Activated CD8-positive, alpha-beta memory T cell treated with anti-CD3 and anti-CD28 coated beads, Interleukin-2, amount 50 U/mL, for 24 hours (primary cell): Measurements from ENCODE around the gene CLDN4.
"Not testable (repeated sequence)": the region's sequence is repeated elsewhere in the genome, so short reads cannot be mapped to it uniquely, and the experiment has no call there.

Source experiments
- DNase-seq: peaks from one replicate; pipeline ENCODE4 v3.0.0-alpha.2; 2020; ENCODE audit errors: extremely low read depth

The CLDN4 gene

DNA sequence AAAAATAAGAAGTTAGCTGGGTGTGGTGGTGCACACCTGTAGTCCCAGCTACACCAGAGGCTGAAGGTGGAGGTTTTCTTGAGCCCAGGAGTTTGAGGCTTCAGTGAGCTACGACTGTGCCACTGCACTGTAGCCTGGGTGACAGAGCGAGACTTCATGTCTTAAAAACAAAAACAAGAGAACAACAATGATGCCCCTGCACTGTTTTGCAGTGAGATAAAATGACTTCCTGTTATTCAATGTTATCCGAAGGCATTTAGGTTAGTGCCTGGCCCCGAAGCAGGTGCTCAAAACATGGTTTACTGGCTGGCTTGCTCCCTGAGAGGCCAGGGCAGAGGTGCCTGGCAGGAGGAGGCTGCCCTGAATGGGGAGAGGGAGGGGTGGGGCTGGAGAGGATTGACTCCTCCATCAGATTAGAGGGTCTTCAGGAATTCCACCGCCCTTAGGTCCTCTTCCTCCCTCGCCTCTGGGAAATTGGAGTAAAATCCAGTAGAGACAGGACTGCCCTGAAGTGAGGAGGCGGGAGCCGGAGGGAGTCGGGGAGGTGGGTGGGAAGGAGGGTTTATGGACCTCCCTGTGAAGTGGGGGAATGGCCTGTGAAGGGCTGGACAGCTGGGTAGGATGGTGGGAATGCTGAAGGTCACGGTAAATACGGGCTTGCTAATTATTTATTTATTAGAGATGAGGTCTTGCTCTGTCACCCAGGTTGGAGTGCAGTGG is 6.8 kb upstream of the CLDN4 start:
- DNase-seq, result no peak

GRCh38 chr7:73824986-73825385 is 5.8 kb upstream of the CLDN4 start:
- DNase-seq, result no peak

DNA sequence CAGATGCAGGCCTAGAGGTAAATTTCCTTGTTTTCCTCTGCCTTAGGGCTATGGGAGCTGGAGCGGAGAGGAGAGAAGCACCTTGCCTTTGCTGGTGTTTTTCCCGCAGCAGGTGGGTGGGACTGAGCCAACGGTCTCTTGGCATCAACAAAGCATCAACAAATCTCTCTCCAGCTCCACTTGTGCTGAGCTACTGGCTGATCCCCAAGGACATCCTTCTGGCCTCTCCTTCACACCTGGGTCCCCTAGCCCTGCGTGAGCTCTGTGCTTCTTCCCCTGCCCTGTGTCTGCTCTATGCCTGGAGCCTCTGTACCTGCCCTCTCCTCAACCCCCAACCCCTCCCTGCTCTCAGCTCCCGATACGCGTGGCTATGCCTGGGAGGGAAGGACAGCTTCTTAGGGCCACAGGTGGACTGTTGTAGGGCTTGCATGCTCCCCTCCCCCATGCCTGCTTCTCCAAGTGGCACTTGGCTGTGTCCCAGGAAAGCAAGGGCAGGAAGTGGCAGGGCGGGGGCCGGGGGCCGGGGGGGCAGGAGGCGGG is 3.2 kb upstream of the CLDN4 start:
- no peak for DNase-seq

DNA sequence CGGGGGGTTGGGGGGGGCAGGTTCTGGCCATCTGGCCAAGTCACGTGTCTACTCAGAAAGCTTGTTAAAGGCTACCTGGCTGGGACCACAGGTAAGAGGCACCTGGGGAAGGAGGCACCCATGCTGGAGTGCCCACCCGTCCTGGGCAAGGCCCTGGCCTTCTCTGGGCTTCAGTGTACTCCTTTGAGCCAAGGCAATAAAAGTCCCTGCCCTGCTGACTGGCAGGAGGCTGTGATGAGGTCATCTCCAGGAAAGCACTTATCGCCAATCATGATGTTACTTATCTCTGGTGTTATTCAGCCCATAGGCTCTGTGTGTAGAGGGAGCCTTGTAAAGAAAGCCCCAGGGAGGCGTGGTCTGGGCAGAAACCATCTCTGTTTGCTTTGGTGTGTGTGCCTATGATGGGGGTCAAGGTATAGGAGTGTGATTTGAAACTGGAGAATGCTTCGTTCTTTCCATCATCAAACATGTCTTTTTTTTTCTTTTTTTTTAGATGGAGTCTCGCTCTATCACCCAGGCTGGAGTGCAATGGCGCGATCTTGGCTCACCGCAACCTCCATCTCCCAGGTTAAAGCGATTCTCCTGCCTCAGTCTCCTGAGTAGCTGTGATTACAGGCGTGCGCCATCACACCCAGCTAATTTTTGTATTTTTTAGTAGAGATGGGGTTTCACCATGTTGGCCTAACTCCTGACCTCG is 2.5 kb upstream of the CLDN4 start:
- no peak for DNase-seq

- DNase-seq, result no peak
Measured at GRCh38 chr7:73828972-73829371, 1.8 kb upstream of the CLDN4 start.

- no peak for DNase-seq
Measured at GRCh38 chr7:73829505-73829904, 1.3 kb upstream of the CLDN4 start.

GRCh38 chr7:73829921-73830680 is 695 bp upstream of the CLDN4 start:
- DNase-seq, result no peak

- DNase-seq, result no peak
Measured at GRCh38 chr7:73831584-73831833, 713 bp downstream of the CLDN4 start.

- DNase-seq, result no peak
Measured at GRCh38 chr7:73831834-73832651, 1.2 kb downstream of the CLDN4 start.

GRCh38 chr7:73832806-73833205 is 2.0 kb downstream of the CLDN4 start:
- DNase-seq, result no peak

DNA sequence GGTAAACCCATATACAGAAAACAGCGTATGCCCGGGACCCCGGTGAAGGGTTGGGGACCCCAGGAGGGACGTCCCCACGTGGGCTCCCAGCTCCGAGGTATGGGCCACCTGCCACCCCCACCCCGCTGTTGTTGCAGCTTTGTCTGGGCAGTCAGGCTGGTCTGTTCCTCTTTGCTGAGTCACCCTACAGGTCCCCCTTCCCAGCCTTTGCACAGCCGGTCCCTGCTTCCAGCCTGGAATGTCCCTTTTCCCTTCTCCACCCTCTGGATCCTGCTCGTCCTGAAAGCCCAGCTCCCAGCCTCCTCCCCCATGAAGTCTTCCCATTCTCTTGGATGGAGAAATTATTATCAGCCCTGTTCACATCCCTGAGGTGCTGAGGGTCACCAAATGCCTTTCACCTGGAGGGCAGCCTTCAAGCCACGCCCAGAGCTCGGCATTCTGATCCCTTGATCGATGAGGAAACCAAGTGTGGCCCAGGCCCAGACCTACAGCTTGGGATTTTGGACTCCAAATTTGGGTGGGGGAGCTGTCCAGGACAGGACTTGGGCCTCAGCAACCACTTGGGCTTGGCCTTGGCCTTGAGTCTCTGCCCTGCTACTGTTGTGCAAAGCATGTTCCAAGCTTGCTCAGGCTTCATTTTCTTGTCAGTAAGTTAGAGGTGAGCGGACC is 2.6 kb downstream of the CLDN4 start:
- no peak for DNase-seq

GRCh38 chr7:73834626-73835191 is 3.9 kb downstream of the CLDN4 start:
- DNase-seq, result no peak

- DNase-seq, result not testable (repeated sequence)
Measured at GRCh38 chr7:73837167-73837566, 6.4 kb downstream of the CLDN4 start.

- DNase-seq, result no peak
Measured at GRCh38 chr7:73838642-73839041, 7.8 kb downstream of the CLDN4 start.

- DNase-seq, result no peak
Measured at GRCh38 chr7:73839290-73839689, 8.5 kb downstream of the CLDN4 start.

GRCh38 chr7:73839743-73840714 is 9.2 kb downstream of the CLDN4 start:
- DNase-seq, result no peak

DNA sequence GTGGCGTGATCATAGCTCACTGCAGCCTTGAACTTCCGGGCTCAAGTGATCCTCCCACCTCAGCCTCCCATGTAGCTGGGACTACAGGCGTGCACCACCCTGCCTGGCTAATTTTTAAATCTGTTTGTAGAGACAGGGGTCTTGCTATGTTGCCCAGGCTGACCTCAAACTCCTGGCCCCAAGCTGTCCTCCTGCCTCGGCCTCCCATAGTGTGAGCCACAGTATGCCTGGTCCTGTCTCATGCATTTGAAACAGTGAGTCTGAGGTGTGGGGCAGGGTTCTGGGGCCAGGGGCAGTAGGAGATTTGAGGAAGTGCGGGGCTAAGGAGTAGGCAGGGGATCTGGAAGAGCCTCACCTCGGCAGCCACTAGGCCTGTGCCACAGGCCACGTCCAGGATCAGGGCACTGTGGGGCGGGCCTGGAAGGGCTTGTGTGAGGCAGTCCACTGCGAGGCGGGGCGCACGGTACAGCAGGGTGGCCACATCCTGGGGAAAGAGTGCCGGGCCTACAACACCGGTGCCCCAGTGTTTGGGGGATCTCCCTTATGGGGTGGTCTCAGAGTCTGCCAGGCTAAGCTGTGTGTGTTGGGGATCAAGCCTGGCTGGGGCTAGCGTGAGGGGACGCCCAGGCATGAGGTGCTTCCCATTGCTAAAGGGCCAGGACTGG is 10.1 kb downstream of the CLDN4 start:
- DNase-seq, result no peak

DNA sequence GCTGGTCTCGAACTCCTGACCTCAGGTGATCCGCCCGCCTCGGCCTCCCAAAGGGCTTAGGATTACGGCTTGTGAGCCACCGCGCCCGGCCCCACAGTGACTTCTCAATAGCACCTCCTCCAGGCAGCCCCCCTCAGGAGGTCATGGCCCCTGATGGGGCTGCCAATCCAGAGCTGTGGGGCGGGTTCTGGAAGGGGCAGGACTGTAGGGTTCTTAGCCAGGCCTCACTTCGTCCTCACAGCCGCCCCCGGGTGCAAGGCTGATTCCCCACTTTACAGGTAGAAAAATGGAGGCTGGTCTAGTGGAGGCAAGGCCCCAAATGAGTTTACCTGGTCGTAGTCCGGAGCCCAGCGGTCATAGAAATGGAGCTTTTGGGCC is 10.9 kb downstream of the CLDN4 start:
- no peak for DNase-seq
